Measurements from ENCODE around the gene PTEN. TPM values are rescaled to one million over a fixed set of nuclear protein-coding genes. Genes with fewer than 3 reads are reported as not detected.

PTEN gene
- total RNA-seq, 4 donors from 2014 or later: 27.9 to 131 (median 68.1) TPM

DNA sequence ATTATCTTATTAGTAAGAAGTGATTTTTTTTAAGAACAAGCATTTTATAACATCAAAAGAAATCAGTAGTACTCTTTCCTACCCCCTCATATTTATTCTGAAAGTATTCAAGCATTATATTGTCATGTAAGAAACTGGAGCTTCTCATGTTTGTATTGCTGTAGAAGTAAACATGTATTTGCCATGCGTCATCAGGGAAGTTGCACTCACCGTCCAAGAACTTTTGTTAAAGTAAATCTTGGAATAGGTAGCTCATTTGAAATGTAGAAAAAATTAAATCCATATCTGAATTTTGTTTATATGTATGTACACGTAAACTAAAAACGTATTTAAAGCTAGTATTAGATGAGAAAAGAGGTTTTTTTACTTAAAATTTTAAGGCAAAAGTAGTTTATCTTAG, 96.8 kb downstream of the PTEN start:
- Histone ChIP-seq H3K4me3 (no peak overlapping the region), H3K36me3 (peaks cover 0 to 64% (median 0%) of the 10 kb centered on the region in 3 donors), H3K9me3 (no peaks in the 10 kb centered on the region), H3K4me1 (peaks cover 0 to 18% (median 3%) of the 10 kb centered on the region in 3 donors), H3K27ac (no peak overlapping the region), H3K27me3 (no peaks in the 10 kb centered on the region)
- TF ChIP-seq, protein P1, sequence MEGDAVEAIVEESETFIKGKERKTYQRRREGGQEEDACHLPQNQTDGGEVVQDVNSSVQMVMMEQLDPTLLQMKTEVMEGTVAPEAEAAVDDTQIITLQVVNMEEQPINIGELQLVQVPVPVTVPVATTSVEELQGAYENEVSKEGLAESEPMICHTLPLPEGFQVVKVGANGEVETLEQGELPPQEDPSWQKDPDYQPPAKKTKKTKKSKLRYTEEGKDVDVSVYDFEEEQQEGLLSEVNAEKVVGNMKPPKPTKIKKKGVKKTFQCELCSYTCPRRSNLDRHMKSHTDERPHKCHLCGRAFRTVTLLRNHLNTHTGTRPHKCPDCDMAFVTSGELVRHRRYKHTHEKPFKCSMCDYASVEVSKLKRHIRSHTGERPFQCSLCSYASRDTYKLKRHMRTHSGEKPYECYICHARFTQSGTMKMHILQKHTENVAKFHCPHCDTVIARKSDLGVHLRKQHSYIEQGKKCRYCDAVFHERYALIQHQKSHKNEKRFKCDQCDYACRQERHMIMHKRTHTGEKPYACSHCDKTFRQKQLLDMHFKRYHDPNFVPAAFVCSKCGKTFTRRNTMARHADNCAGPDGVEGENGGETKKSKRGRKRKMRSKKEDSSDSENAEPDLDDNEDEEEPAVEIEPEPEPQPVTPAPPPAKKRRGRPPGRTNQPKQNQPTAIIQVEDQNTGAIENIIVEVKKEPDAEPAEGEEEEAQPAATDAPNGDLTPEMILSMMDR (IDR thresholded peaks at IDR 0.05): no peak
- TF ChIP-seq POLR2A (IDR thresholded peaks at IDR 0.05): no peak
- DNase-seq: no peak
- whole genome bisulfite sequencing, 2 donors: 81 to 87% methylated on average over 4 of the region's 4 CpGs
- intact Hi-C loops (cut with DNase I): no loop called here

DNA sequence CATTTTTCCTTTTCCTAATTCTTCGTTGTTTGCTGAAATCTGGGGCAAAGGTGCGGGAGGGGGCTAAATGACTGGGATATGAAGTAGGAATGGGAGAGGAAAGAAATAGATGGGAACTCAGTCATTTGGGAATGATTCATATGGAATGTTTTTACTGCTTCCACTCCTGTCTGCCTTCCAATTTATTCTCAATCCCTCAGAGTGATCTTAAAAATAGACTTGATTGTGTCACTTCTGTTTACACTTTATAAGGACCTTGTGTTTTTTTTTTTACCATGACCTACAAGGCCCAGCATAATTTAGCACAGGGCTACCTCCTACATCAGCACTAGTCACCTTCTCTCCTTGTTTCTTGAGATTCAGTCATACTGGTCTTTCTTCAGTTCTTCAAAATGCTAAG, 97.9 kb downstream of the PTEN start:
- peaks cover 0 to 18% (median 3%) of the 10 kb centered on the region in 3 donors for H3K4me1 ChIP-seq
- TF ChIP-seq, protein P1 (IDR thresholded peaks at IDR 0.05): no peak
- TF ChIP-seq POLR2A (IDR thresholded peaks at IDR 0.05): no peak
- H3K4me3 ChIP-seq: no peak overlapping the region
- H3K27me3 ChIP-seq: no peaks in the 10 kb centered on the region
- H3K27ac ChIP-seq: peak overlapping the region in 2 of 4 donors; percentile 53 to 68
- intact Hi-C loops (cut with DNase I): no loop called here
- DNase-seq: no peak
- H3K9me3 ChIP-seq: no peaks in the 10 kb centered on the region
- peaks cover 0 to 69% (median 0%) of the 10 kb centered on the region in 3 donors for H3K36me3 ChIP-seq
- 33 to 40% methylated on average over 2 of the region's 2 CpGs for WGBS, 2 donors

DNA sequence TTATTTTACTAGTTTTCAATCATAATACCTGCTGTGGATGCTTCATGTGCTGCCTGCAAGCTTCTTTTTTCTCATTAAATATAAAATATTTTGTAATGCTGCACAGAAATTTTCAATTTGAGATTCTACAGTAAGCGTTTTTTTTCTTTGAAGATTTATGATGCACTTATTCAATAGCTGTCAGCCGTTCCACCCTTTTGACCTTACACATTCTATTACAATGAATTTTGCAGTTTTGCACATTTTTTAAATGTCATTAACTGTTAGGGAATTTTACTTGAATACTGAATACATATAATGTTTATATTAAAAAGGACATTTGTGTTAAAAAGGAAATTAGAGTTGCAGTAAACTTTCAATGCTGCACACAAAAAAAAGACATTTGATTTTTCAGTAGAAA, 103.0 kb downstream of the PTEN start:
- H3K4me1 ChIP-seq: peaks cover 0 to 6% (median 0%) of the 10 kb centered on the region in 3 donors
- intact Hi-C loops (cut with DNase I): no loop called here
- H3K27ac ChIP-seq: no peak overlapping the region
- whole genome bisulfite sequencing, 2 donors: 59 to 65% methylated on average over 2 of the region's 2 CpGs
- H3K36me3 ChIP-seq: peaks cover 0 to 51% (median 0%) of the 10 kb centered on the region in 3 donors
- TF ChIP-seq, protein P1 (IDR thresholded peaks at IDR 0.05): no peak
- no peak for TF ChIP-seq POLR2A (IDR thresholded peaks at IDR 0.05)
- DNase-seq: no peak
- no peaks in the 10 kb centered on the region for H3K27me3 ChIP-seq
- H3K9me3 ChIP-seq: no peaks in the 10 kb centered on the region
- no peak overlapping the region for H3K4me3 ChIP-seq

DNA sequence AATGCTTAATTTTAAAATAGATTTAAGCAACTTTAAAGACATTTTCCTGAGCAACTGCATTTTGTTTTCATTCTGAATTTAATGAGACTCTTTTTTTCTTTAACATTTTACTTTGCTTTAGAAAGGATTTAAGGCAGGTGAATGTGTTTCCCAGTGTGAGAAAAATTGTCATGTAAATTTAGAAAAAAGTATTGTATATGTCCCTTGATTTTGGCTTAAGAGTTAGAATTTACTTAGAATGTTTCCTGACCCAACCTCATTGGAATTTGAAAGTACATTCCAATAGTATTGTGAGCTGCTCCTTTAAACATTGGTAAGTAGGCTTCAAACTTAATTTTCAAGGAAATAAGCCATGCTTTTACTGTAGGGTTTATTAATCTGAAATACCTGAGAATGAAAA, 110.2 kb downstream of the PTEN start:
- no peak for DNase-seq
- H3K27ac ChIP-seq: no peak overlapping the region
- intact Hi-C loops (cut with DNase I): no loop called here
- no peaks in the 10 kb centered on the region for H3K9me3 ChIP-seq
- H3K27me3 ChIP-seq: no peaks in the 10 kb centered on the region
- H3K4me3 ChIP-seq: no peak overlapping the region
- no peaks in the 10 kb centered on the region for H3K4me1 ChIP-seq
- H3K36me3 ChIP-seq: no peaks in the 10 kb centered on the region
- no peak for TF ChIP-seq POLR2A (IDR thresholded peaks at IDR 0.05)
- TF ChIP-seq, protein P1 (IDR thresholded peaks at IDR 0.05): no peak

DNA sequence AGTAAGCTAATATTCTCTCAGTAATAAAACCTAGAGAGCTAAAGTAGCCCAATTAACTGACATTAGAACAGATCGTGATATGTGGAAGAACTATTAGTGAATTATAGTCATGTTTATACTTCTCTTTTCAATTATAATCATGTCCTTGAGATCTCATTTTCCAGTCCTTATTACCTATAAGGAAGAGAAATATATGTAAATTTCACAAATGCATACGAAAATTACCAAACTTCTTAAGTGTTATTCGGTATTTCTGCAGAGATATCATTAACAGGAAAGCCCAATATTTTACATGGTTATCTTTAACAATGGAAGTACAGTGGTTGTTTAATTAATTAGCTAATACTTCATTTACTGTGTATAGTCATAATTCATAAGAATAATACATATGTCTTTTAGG, 110.7 kb downstream of the PTEN start:
- intact Hi-C loops (cut with DNase I): no loop called here
- no peaks in the 10 kb centered on the region for H3K4me1 ChIP-seq
- H3K27ac ChIP-seq: no peak overlapping the region
- TF ChIP-seq, protein P1 (IDR thresholded peaks at IDR 0.05): no peak
- TF ChIP-seq POLR2A (IDR thresholded peaks at IDR 0.05): no peak
- 79 to 83% methylated on average over 3 of the region's 3 CpGs for WGBS, 2 donors
- no peaks in the 10 kb centered on the region for H3K27me3 ChIP-seq
- no peak for DNase-seq
- H3K9me3 ChIP-seq: no peaks in the 10 kb centered on the region
- H3K36me3 ChIP-seq: no peaks in the 10 kb centered on the region
- no peak overlapping the region for H3K4me3 ChIP-seq

Measured in esophagus squamous epithelium (tissue), 5 donors.